Colonic mucosa (tissue), 4 donors: ENCODE measurements around the gene NLRP13. TPM values are rescaled to one million over a fixed set of nuclear protein-coding genes. Genes with fewer than 3 reads are reported as not detected.

Experiments used
- DNase-seq: peaks from one replicate; pipeline ENCODE4 v3.0.0-alpha.2; 2020
- H3K27ac ChIP-seq: fragments of 200-600 bp; one replicate; pipeline ENCODE4 v1.8.0; 2021
- H3K27me3 ChIP-seq: fragments of 200-600 bp; one replicate; pipeline ENCODE4 v1.8.0; 2021
- H3K36me3 ChIP-seq: fragments of 200-600 bp; one replicate; pipeline ENCODE4 v1.8.0; 2021
- H3K4me1 ChIP-seq: fragments of 200-600 bp; one replicate; pipeline ENCODE4 v1.8.0; 2021; ENCODE audit warnings: mild to moderate bottlenecking
- H3K4me3 ChIP-seq: fragments of 200-600 bp; one replicate; pipeline ENCODE4 v1.8.0; 2021
- H3K9ac ChIP-seq, 2 donors: one replicate each; pipeline ENCODE4 v1.7.0; 2013; ENCODE audit warnings: control low read depth in 2 of 2, low read depth in 2 of 2, low read length in 2 of 2
- H3K9me3 ChIP-seq: fragments of 200-600 bp; one replicate; pipeline ENCODE4 v1.8.0; 2021
- intact Hi-C: fragments of 100-400 bp; cut with DNase I; formaldehyde crosslinking; loops from one replicate; pipeline ENCODE4 v1.14.1; 2022
- total RNA-seq, 2 donors: library from RNA; stranded (reverse); fragmentation: NEBNext Ultra II Directional in 1 of 2; extraction: Animal tissue kit (Norgen Biotek cat#: 25700) in 1 of 2; gene quantifications; one replicate each; pipeline ENCODE4 v1.2.1, GENCODE V29; 2021
- TF ChIP-seq, protein P1 (sequence below): fragments of 200-600 bp; IDR thresholded peaks from one replicate; pipeline ENCODE4 v1.8.0; 2022; ENCODE audit warnings: antibody characterized with exemption, mild to moderate bottlenecking
- donor health status: healthy.
- donor health status: DM: no; HTN: no; CAD: no.
- donor health status: DM: no; HTN: no; CAD: no.

Gene NLRP13
- not detected for total RNA-seq

DNA sequence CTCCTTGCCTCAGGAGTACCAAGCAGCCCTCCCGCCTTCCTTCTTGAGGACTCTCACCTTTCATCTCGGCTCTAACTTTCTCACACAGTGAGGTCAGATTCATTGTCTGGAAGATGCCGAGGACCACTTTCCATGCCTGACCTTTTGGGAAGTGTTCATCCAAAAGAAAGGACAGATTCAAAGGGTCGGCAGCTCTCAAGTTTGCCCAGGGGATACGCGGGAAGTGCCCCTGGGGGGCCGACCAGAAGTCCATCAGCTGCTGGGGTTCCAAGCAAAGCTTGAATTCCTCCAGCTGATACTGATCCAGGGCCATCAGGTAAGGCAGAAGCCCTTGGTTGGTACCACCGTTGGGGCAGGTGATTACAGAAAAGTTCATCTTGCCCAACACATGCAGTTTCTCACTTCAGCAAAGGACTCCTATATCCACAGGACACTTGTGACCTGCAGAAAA lies at the start of gene NLRP13:
NLRP13 (minus strand) TSS at position 401 of the 451 bp plus-strand sequence; CDS start at position 376, 25 bp downstream.
- Histone ChIP-seq H3K9ac (no peak within 1 kb of the TSS), H3K27me3 (no peaks in the 10 kb centered on the region)
- TF ChIP-seq, protein P1, sequence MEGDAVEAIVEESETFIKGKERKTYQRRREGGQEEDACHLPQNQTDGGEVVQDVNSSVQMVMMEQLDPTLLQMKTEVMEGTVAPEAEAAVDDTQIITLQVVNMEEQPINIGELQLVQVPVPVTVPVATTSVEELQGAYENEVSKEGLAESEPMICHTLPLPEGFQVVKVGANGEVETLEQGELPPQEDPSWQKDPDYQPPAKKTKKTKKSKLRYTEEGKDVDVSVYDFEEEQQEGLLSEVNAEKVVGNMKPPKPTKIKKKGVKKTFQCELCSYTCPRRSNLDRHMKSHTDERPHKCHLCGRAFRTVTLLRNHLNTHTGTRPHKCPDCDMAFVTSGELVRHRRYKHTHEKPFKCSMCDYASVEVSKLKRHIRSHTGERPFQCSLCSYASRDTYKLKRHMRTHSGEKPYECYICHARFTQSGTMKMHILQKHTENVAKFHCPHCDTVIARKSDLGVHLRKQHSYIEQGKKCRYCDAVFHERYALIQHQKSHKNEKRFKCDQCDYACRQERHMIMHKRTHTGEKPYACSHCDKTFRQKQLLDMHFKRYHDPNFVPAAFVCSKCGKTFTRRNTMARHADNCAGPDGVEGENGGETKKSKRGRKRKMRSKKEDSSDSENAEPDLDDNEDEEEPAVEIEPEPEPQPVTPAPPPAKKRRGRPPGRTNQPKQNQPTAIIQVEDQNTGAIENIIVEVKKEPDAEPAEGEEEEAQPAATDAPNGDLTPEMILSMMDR = no peak

GRCh38 chr19:55980415-55980814 lies 48.3 kb upstream of the NLRP13 start:
- TF ChIP-seq, protein P1 = no peak
- Histone ChIP-seq H3K27ac (no peak overlapping the region), H3K4me1 (no peaks in the 10 kb centered on the region), H3K9me3 (no peaks in the 10 kb centered on the region), H3K27me3 (no peaks in the 10 kb centered on the region), H3K36me3 (no peaks in the 10 kb centered on the region), H3K4me3 (no peak overlapping the region), H3K9ac (no peak overlapping the region)
- DNase-seq = no peak
- intact Hi-C loops = no loop called here

More for the DNA sequence above, at the start of gene NLRP13:
- no peak for DNase-seq
- Histone ChIP-seq H3K27ac (no peak within 1 kb of the TSS), H3K36me3 (no peaks in the 10 kb centered on the region), H3K9me3 (no peaks in the 10 kb centered on the region), H3K4me1 (no peaks in the 10 kb centered on the region), H3K4me3 (no peak within 1 kb of the TSS)
- intact Hi-C loops = no loop called here

- Histone ChIP-seq H3K9ac (no peak overlapping the region), H3K27ac (no peak overlapping the region), H3K36me3 (no peaks in the 10 kb centered on the region), H3K4me3 (no peak overlapping the region), H3K27me3 (no peaks in the 10 kb centered on the region), H3K9me3 (no peaks in the 10 kb centered on the region), H3K4me1 (no peaks in the 10 kb centered on the region)
- DNase-seq = no peak
- TF ChIP-seq, protein P1 = no peak
- intact Hi-C loops = no loop called here
Observed at GRCh38 chr19:55973982-55974381, 41.8 kb upstream of the NLRP13 start.

DNA sequence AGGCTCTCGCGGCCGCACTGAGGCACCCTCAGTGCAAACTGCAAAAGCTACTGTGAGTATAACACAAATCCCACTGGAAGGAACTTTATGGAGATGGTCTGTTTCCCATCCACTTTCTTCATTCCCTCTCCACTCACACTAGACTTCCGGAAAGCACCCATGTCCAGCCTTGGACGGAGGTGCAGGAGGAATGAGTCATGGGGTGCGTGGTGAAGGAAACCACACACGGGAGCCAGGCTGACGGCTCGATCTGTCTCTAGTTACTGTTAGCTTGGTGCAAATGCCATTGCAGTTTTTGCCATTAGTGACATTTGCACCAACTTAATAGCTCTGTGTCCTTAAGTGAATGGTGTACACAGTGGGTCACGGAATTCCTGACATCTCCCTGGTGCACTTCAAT lies 30.1 kb upstream of the NLRP13 start:
- Histone ChIP-seq H3K9ac (no peak overlapping the region), H3K9me3 (no peaks in the 10 kb centered on the region), H3K36me3 (no peaks in the 10 kb centered on the region), H3K27ac (no peak overlapping the region), H3K4me3 (no peak overlapping the region), H3K4me1 (no peaks in the 10 kb centered on the region), H3K27me3 (no peaks in the 10 kb centered on the region)
- no peak for DNase-seq
- intact Hi-C loops = no loop called here
- TF ChIP-seq, protein P1 = no peak

DNA sequence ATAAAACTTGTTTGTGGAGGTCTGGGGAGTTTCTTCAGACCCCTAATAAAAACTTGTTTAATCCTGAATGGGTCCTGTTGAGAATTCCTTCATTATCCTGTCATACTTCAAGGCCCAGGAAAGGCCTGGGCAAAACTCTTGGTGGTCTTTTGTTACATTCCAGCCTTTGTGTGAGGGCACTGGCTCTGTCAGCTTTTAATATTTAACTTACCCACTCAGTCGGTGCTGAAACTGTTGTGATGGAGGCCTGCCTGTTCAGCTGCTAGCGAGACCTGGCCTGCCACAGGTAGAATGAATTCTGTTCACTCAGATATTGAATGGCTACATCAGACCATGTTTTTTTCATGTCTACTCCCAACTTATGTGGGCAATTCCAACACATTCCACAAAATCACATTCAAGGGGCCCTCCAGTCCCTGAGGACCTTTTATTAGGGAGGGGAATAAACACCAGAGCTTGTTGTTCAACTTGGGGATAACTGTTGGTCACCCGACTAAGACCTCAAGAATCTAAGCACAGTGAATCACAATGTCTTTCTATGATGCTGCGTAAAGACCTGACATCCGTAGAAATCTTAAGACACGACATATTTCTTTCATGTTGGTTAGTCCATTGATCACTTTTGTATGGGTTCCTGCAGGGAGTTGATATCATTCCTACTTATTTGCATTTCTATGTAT lies 28.0 kb upstream of the NLRP13 start:
- TF ChIP-seq, protein P1 = no peak
- no peaks in the 10 kb centered on the region for H3K9me3 ChIP-seq
- no peak overlapping the region for H3K4me3 ChIP-seq
- no peaks in the 10 kb centered on the region for H3K4me1 ChIP-seq
- intact Hi-C loops = no loop called here
- DNase-seq = no peak
- no peak overlapping the region for H3K27ac ChIP-seq
- no peak overlapping the region for H3K9ac ChIP-seq
- H3K36me3 ChIP-seq = no peaks in the 10 kb centered on the region
- no peaks in the 10 kb centered on the region for H3K27me3 ChIP-seq
